Raji (cell line): Measurements from ENCODE around the gene SPAG16.

Experiments used
- POLR2A ChIP-seq: IDR thresholded peaks from 2 replicates; pipeline ENCODE4 v1.6.1; 2011; ENCODE audit warnings: low read depth, low read length, control low read depth; ENCODE audit not compliant: insufficient read depth

Gene SPAG16

GRCh38 chr2:213296270-213296669 is 12.0 kb downstream of the SPAG16 start:
- no peak for TF ChIP-seq POLR2A

GRCh38 chr2:213306316-213306942 is 22.2 kb downstream of the SPAG16 start:
- no peak for TF ChIP-seq POLR2A

- TF ChIP-seq POLR2A: no peak
Observed at GRCh38 chr2:213315168-213315876, 31.1 kb downstream of the SPAG16 start.

GRCh38 chr2:213316001-213316735 is 31.9 kb downstream of the SPAG16 start:
- no peak for TF ChIP-seq POLR2A

- no peak for TF ChIP-seq POLR2A
Observed at GRCh38 chr2:213317929-213318328, 33.7 kb downstream of the SPAG16 start.

- TF ChIP-seq POLR2A: no peak
Observed at GRCh38 chr2:213320604-213321003, 36.3 kb downstream of the SPAG16 start.

GRCh38 chr2:213336253-213336770 is 52.0 kb downstream of the SPAG16 start:
- no peak for TF ChIP-seq POLR2A

GRCh38 chr2:213353419-213353818 is 69.2 kb downstream of the SPAG16 start:
- TF ChIP-seq POLR2A: no peak

GRCh38 chr2:213376644-213377043 is 92.4 kb downstream of the SPAG16 start:
- no peak for TF ChIP-seq POLR2A

- TF ChIP-seq POLR2A: no peak
Observed at GRCh38 chr2:213411582-213412289, 127.5 kb downstream of the SPAG16 start.

GRCh38 chr2:213415093-213415492 is 130.8 kb downstream of the SPAG16 start:
- no peak for TF ChIP-seq POLR2A

GRCh38 chr2:213416832-213417231 is 132.6 kb downstream of the SPAG16 start:
- TF ChIP-seq POLR2A: no peak

- TF ChIP-seq POLR2A: no peak
Observed at GRCh38 chr2:213419980-213420379, 135.7 kb downstream of the SPAG16 start.

- TF ChIP-seq POLR2A: no peak
Observed at GRCh38 chr2:213420828-213421385, 136.6 kb downstream of the SPAG16 start.

GRCh38 chr2:213422211-213422610 is 137.9 kb downstream of the SPAG16 start:
- no peak for TF ChIP-seq POLR2A
